Thyroid gland (tissue), 4 donors: Measurements from ENCODE around the gene TPCN2. TPM values are rescaled to one million over a fixed set of nuclear protein-coding genes. Genes with fewer than 3 reads are reported as not detected.

Source experiments
- DNase-seq, 2 donors: peaks; one replicate each; pipeline ENCODE4 v3.0.0-alpha.2; 2019
- H3K27ac ChIP-seq, 3 donors: fragments of 200-600 bp; sonication (generic); 1 replicate in 2 of 3; 2 replicates in 1 of 3; pipeline ENCODE4 v1.5.1; 2016 to 2019; ENCODE audit warnings: mild to moderate bottlenecking in 1 of 3, moderate library complexity in 1 of 3
- H3K27me3 ChIP-seq: fragments of 200-600 bp; sonication (generic); one replicate; pipeline ENCODE4 v1.5.1; 2019
- H3K36me3 ChIP-seq, 2 donors: fragments of 200-600 bp; sonication (generic); one replicate each; pipeline ENCODE4 v1.5.1; 2016 to 2019
- H3K4me1 ChIP-seq, 2 donors: fragments of 200-600 bp; sonication (generic); one replicate each; pipeline ENCODE4 v1.5.1; 2017 to 2019
- H3K4me3 ChIP-seq, 3 donors: fragments of 200-600 bp; sonication (generic); replicated peaks in 1 of 3; 1 replicate in 2 of 3; 2 replicates in 1 of 3; pipeline ENCODE4 v1.5.1; 2016; ENCODE audit warnings: mild to moderate bottlenecking in 1 of 3
- H3K9me3 ChIP-seq: fragments of 200-600 bp; sonication (generic); one replicate; pipeline ENCODE4 v1.5.1; 2017
- POLR2A ChIP-seq, 2 donors: fragments of 450-650 bp; IDR thresholded peaks; one replicate each; pipeline ENCODE4 v1.6.1; 2017; ENCODE audit warnings: antibody characterized with exemption in 2 of 2, mild to moderate bottlenecking in 2 of 2, moderate library complexity in 1 of 2
- WGBS, 2 donors: methylation state at CpG; one replicate each; pipeline ENCODE4 v1.1.5; 2017; 5-methylcytosine and 5-hydroxymethylcytosine counted together
- intact Hi-C: fragments of 100-400 bp; cut with DNase I; formaldehyde crosslinking; loops from one replicate; pipeline ENCODE4 v1.15.1; 2023
- total RNA-seq, 4 donors: library from RNA; depleted of rRNA; stranded (reverse); fragments of >200 nt; gene quantifications; one replicate each; pipeline ENCODE4 v1.2.3, GENCODE V29; 2016
- TF ChIP-seq, protein P1 (sequence below), 6 experiments: fragments of 200-600 bp in 3 of 6; fragments of 450-650 bp in 3 of 6; sonication (generic) in 3 of 6; IDR thresholded peaks; one replicate each; pipeline ENCODE4 v1.5.1; 2016 to 2019; ENCODE audit warnings: antibody characterized with exemption in 6 of 6, mild to moderate bottlenecking in 2 of 6, inconsistent platforms in 1 of 6, moderate library complexity in 1 of 6

The TPCN2 gene
- total RNA-seq, 4 donors from 2014 or later: 10.5 to 30.4 (median 13.7) TPM

DNA sequence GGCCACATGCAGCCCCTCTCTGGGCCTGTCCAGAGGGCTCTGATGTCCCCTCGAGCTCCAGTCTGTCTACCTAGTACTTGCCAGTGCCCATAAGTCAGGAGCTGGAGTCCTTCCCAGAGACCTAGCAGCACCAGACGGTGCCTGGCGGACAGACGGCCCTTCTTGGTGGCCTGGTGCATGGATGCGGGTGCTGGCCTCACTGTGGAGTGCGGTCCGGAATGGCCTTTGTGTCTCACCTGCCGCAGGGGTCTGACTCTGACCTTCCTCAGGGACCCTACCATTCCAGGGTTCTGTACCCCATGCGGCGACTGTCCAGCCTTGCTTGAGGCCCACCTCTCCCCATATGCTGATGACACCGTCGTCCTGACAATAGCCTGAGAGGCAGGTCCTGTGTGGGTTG is 77.6 kb downstream of the TPCN2 start:
- intact Hi-C loops: no loop called here
- TF ChIP-seq, protein P1, sequence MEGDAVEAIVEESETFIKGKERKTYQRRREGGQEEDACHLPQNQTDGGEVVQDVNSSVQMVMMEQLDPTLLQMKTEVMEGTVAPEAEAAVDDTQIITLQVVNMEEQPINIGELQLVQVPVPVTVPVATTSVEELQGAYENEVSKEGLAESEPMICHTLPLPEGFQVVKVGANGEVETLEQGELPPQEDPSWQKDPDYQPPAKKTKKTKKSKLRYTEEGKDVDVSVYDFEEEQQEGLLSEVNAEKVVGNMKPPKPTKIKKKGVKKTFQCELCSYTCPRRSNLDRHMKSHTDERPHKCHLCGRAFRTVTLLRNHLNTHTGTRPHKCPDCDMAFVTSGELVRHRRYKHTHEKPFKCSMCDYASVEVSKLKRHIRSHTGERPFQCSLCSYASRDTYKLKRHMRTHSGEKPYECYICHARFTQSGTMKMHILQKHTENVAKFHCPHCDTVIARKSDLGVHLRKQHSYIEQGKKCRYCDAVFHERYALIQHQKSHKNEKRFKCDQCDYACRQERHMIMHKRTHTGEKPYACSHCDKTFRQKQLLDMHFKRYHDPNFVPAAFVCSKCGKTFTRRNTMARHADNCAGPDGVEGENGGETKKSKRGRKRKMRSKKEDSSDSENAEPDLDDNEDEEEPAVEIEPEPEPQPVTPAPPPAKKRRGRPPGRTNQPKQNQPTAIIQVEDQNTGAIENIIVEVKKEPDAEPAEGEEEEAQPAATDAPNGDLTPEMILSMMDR (IDR thresholded peaks at IDR 0.05): no peak
- TF ChIP-seq POLR2A (IDR thresholded peaks at IDR 0.05): no peak
- 96 to 100% methylated on average over 5 of the region's 12 CpGs for WGBS, 2 donors
- Histone ChIP-seq H3K9me3 (no peaks in the 10 kb centered on the region), H3K27me3 (no peaks in the 10 kb centered on the region), H3K4me1 (peaks cover 17 to 30% of the 10 kb centered on the region in 2 donors), H3K4me3 (no peak overlapping the region), H3K36me3 (no peaks in the 10 kb centered on the region), H3K27ac (no peak overlapping the region)
- no peak for DNase-seq

DNA sequence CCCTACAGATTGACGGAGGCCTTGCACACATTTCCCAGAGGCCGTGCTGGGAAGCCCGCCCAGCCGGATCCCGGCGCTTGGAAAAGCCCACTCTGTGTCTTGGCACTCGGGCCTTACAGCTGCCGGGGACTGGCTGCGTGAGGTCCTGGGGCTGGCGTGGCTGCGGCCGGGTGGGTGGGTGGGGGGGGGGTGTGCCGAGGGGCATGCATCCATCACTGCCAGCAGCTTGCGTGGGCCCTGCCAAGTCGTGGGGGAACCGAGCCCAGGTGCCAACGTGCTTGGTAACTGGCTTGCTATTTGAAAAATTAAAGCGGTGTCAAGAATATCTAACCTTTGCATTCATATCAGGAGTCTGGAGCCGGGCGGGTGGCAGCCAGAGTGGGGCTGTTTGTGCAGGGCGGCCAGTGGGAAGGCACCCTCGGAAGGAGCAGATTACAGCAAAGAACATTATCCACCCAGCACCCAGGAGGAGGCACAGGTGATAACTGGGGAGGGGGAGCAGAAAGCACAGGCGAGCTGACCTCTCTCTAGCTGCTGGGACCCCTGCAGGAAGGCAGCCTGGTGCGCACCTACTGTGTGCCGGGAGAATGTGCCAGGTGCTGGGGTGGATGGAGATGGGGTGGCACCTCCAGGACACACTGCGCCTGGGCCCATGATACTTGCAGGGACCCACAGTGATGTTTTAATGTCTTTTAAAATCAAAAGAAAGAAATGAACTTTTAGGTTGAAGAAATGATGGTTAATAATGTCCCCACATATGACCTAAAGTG is 78.5 kb downstream of the TPCN2 start:
- peaks cover 18 to 34% of the 10 kb centered on the region in 2 donors for H3K4me1 ChIP-seq
- H3K27ac ChIP-seq: no peak overlapping the region
- no peak for DNase-seq
- 76 to 92% methylated on average over 12 to 24 of the region's 26 CpGs for WGBS, 2 donors
- H3K27me3 ChIP-seq: no peaks in the 10 kb centered on the region
- H3K9me3 ChIP-seq: no peaks in the 10 kb centered on the region
- no peaks in the 10 kb centered on the region for H3K36me3 ChIP-seq
- intact Hi-C loops: no loop called here
- no peak overlapping the region for H3K4me3 ChIP-seq
- TF ChIP-seq, protein P1 (IDR thresholded peaks at IDR 0.05): no peak
- no peak for TF ChIP-seq POLR2A (IDR thresholded peaks at IDR 0.05)

DNA sequence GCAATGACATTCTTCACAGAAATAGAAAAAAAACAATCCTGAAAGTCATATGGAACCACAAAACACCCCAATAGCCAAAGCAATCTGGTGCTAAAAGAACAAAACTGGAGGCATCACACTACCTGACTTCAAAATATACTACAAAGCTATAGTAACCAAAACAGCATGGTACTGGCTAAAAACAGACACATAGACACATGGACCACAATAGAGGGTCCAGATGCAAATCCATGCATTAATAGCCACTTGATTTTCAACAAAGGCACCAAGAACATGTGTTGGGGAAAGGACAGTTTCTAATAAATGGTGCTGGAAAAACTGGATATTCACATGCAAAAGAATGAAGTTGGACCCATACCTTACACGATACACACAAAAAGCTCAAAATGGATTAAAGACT is 79.2 kb downstream of the TPCN2 start:
- 89 to 96% methylated on average over 1 of the region's 1 CpG for WGBS, 2 donors

DNA sequence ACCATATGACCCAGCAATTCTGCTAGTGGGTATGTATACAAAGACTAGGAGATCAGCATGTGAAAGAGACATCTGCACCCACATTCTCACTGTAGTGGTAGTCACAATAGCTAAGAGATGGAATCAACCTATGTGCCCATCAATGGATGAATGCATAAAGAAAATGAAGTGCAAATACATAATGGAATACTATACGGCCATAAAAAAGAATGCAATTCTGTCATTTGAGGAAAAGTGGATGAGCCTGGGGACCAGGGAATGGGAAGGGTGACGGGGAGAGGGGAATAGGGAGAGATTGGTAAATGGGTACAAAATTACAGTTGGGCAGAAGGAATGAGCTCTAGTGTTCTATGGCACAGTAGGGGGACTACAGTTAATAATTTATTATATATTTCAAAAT is 80.3 kb downstream of the TPCN2 start:
- Histone ChIP-seq H3K27ac (no peak overlapping the region), H3K27me3 (no peaks in the 10 kb centered on the region), H3K36me3 (no peaks in the 10 kb centered on the region), H3K4me1 (peaks cover 5 to 16% of the 10 kb centered on the region in 2 donors), H3K9me3 (no peaks in the 10 kb centered on the region), H3K4me3 (no peak overlapping the region)
- no peak for DNase-seq
- 93 to 98% methylated on average over 2 of the region's 2 CpGs for WGBS, 2 donors
- TF ChIP-seq, protein P1 (IDR thresholded peaks at IDR 0.05): no peak
- no peak for TF ChIP-seq POLR2A (IDR thresholded peaks at IDR 0.05)
- intact Hi-C loops: no loop called here

More for the DNA sequence above, 79.2 kb downstream of the TPCN2 start:
- no peak overlapping the region for H3K27ac ChIP-seq
- TF ChIP-seq POLR2A (IDR thresholded peaks at IDR 0.05): no peak
- TF ChIP-seq, protein P1 (IDR thresholded peaks at IDR 0.05): no peak
- intact Hi-C loops: no loop called here
- no peaks in the 10 kb centered on the region for H3K27me3 ChIP-seq
- DNase-seq: no peak
- H3K9me3 ChIP-seq: no peaks in the 10 kb centered on the region
- H3K4me3 ChIP-seq: no peak overlapping the region
- no peaks in the 10 kb centered on the region for H3K36me3 ChIP-seq
- H3K4me1 ChIP-seq: peaks cover 14 to 28% of the 10 kb centered on the region in 2 donors

DNA sequence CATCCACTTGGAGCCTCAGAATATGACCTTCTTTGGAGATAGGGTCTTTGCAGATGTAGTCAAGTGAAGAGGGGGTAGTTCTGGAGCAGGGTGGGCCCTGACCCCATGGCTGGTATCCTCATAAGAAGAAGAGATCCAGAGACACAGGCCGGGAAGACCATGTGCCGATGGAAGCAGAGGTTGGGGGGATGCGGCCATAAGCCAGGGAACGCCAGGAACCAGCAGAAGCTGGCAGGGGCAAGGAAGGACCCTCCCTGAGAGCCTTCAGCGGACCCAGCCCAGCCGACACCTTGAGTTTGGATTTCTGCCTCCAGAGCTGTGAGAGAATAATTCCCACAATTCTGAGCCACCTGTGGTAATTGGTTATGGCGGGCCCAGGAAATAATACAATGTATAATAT is 80.9 kb downstream of the TPCN2 start:
- H3K4me3 ChIP-seq: no peak overlapping the region
- H3K27me3 ChIP-seq: no peaks in the 10 kb centered on the region
- TF ChIP-seq, protein P1 (IDR thresholded peaks at IDR 0.05): no peak
- TF ChIP-seq POLR2A (IDR thresholded peaks at IDR 0.05): no peak
- intact Hi-C loops: loop anchor here (10.0 kb wide), 2 partner anchors 135 to 305 kb away; no protein-coding TSS in a partner anchor
- no peak for DNase-seq
- no peak overlapping the region for H3K27ac ChIP-seq
- WGBS, 2 donors: 94 to 97% methylated on average over 7 of the region's 7 CpGs
- H3K9me3 ChIP-seq: no peaks in the 10 kb centered on the region
- H3K36me3 ChIP-seq: no peaks in the 10 kb centered on the region
- H3K4me1 ChIP-seq: peaks cover 5 to 14% of the 10 kb centered on the region in 2 donors
